ENCODE data around the gene DYNLRB1. TPM values are rescaled to one million over a fixed set of nuclear protein-coding genes. Genes with fewer than 3 reads are reported as not detected.
"Not testable (repeated sequence)": the region's sequence is repeated elsewhere in the genome, so short reads cannot be mapped to it uniquely, and the experiment has no call there.

Gene DYNLRB1
- 93.9 and 97.8 TPM in 2 replicates for total RNA-seq

- intact Hi-C loops (cut with micrococcal nuclease) = loop anchor here (1.0 to 10.0 kb wide), 12 partner anchors 22 to 832 kb away; partner anchors contain the start of genes AHCY, CHMP4B, E2F1 and EIF2S2
Observed at GRCh38 chr20:34516247-34517113, at the start of gene DYNLRB1. Gene DYNLRB1 (plus strand): TSS chr20:34516422. CDS start chr20:34516459, 37 bp downstream.

- intact Hi-C loops (cut with micrococcal nuclease) = no loop called here
Observed at GRCh38 chr20:34468951-34469350, 47.3 kb upstream of the DYNLRB1 start.

DNA sequence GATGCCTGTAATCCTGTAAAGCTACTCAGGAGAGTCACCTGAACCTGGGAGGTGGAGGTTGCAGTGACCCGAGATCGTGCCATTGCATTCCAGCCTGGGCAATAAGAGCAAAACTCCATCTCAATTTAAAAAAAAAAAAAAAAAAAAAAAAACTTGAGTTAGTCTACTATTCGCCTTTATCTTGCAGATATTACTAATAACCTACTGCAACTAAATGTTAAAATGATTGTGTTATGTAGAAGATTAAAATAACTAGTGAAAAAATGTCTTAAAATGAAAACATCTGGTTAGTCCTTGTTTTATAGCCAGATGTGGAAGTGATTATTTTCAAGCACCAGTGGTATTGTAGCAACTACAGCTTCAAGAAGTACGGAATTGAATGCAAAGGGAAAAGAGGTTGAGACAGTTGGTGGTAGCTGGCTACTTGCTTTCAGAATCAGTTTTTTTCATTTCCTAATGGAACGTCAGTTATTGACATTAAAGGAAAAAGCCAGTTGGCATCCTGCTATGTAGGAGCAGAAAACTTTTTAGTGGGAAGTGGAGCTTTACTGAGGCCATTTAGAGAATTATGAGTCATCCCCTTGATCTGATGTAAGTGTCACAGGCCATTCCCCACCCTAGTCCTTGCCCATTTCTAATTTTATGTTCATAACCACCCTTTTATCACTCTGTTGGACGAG, 43.8 kb upstream of the DYNLRB1 start:
- intact Hi-C loops (cut with micrococcal nuclease) = no loop called here

- intact Hi-C loops (cut with micrococcal nuclease) = loop anchor here (1.0 kb wide), 1 partner anchor 161 kb away; no protein-coding TSS in a partner anchor
Observed at GRCh38 chr20:34473262-34473883, 42.8 kb upstream of the DYNLRB1 start.

GRCh38 chr20:34475979-34476736, 40.1 kb upstream of the DYNLRB1 start:
- intact Hi-C loops (cut with micrococcal nuclease) = no loop called here

DNA sequence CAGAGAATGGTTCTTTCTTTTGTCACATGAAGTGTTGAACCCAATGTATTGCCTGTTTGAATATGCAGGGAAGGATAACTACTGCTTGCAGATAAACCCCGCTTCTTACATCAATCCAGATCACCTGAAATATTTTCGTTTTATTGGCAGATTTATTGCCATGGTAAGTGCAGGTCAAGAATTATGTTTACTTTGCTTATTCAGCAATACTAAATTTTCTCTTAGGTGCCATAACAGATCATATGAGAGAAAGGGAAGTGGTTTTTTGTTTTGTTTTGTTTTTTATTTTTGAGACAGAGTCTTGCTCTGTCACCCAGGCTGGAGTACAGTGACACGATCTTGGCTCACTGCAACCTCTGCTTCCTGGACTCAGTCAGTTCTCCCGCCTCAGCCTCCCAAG, 36.6 kb upstream of the DYNLRB1 start:
- intact Hi-C loops (cut with micrococcal nuclease) = no loop called here

DNA sequence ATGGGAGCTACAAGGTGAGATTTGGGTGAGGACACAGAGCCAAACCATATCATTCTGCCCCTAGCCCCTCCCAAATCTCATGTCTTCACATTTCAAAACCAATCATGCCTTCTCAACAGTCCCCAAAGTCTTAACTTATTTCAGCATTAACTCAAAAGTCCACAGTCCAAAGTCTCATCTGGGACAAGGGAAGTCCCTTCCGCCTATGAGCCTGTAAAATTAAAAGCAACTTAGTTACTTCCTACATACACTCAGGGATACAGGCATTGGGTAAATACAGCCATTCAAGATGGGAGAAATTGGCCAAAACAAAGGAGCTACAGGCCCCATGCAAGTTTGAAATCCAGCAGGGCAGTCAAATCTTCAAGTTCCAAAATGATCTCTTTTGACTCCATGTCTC, 34.1 kb upstream of the DYNLRB1 start:
- intact Hi-C loops (cut with micrococcal nuclease) = not testable (repeated sequence)

DNA sequence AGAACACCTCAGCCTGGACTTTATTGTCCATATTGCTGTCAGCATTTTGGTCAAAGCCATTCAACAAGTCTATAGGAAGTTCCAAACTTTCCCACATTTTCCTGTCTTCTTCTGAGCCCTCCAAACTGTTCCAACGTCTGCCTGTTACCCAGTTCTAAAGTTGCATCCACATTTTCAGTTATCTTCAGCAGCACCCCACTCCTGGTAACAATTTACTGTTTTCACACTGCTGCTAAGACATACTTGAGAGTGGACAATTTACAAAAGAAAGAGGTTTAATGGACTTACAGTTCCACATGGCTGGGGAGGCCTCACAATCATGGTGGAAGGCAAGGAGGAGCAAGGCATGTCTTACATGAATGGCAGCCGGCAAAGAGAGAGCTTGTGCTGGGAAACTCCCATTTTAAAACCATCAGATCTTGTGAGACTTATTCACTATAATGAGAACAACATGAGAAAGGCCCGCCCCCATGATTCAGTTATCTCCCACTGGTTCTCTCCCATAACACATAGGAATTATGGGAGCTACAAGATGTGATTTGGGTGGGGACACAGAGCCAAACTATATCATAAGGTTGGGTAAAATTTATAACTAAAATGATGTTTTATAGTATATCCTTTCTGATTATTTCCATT, 32.5 kb upstream of the DYNLRB1 start:
- intact Hi-C loops (cut with micrococcal nuclease) = not testable (repeated sequence)

- intact Hi-C loops (cut with micrococcal nuclease) = no loop called here
Observed at GRCh38 chr20:34485068-34485634, 31.1 kb upstream of the DYNLRB1 start.

DNA sequence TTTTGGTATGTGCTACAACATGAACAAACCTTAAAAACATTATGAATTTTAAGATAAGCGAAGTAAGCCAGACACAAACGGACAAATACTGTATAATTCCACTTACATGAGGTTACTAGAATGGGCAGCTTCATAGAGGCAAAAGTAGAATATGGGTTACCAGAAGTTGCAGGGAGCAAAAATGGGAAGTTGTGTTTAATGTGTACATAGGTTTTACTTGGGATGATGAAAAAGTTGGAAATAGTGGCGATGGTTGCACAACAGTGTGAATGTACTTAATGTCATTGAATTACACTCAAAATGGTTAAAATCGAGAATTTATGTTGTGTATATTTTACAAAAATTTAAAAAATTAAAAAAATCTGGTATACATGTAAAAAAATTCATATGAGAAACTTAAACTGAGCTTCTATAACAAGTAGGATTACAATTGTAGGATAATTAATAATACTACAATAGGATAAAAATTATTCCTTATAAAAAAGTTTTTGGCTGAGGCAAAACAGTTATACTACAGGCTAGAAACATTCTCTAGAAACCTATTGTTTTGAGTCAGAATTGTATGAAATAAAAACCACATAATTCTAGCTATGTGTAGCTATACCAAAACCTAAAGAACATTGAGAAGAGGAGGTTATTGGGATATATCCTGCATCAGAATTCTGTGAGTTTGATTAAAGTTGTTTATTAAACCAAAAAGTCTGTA, 24.8 kb upstream of the DYNLRB1 start:
- intact Hi-C loops (cut with micrococcal nuclease) = no loop called here

GRCh38 chr20:34491932-34492509, 24.2 kb upstream of the DYNLRB1 start:
- intact Hi-C loops (cut with micrococcal nuclease) = no loop called here

GRCh38 chr20:34493646-34494045, 22.6 kb upstream of the DYNLRB1 start:
- intact Hi-C loops (cut with micrococcal nuclease) = no loop called here

GRCh38 chr20:34495307-34495706, 20.9 kb upstream of the DYNLRB1 start:
- intact Hi-C loops (cut with micrococcal nuclease) = no loop called here

GRCh38 chr20:34495916-34496315, 20.3 kb upstream of the DYNLRB1 start:
- intact Hi-C loops (cut with micrococcal nuclease) = no loop called here

- intact Hi-C loops (cut with micrococcal nuclease) = not testable (repeated sequence)
Observed at GRCh38 chr20:34497596-34497995, 18.6 kb upstream of the DYNLRB1 start.

GRCh38 chr20:34500823-34501222, 15.4 kb upstream of the DYNLRB1 start:
- intact Hi-C loops (cut with micrococcal nuclease) = no loop called here

DNA sequence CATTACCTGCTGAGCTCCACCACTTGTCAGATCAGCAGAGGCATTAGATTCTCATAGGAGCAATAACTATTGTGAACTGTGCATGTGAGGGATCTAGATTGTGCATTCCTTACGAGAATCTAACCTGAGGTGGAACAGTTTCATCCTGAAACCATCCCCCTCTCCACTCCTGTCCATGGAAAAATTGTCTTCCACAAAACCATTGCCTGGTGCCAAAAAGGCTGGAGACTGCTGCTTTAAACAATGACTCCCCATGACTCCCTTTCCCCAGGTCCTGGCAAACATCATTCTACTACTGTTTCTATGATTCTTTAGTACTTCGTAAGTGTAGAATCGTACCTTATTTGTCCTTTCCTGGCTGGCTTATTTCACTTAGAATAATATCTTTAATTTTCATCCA, 9.7 kb upstream of the DYNLRB1 start:
- intact Hi-C loops (cut with micrococcal nuclease) = no loop called here

- intact Hi-C loops (cut with micrococcal nuclease) = no loop called here
Observed at GRCh38 chr20:34507702-34508413, 8.4 kb upstream of the DYNLRB1 start.

DNA sequence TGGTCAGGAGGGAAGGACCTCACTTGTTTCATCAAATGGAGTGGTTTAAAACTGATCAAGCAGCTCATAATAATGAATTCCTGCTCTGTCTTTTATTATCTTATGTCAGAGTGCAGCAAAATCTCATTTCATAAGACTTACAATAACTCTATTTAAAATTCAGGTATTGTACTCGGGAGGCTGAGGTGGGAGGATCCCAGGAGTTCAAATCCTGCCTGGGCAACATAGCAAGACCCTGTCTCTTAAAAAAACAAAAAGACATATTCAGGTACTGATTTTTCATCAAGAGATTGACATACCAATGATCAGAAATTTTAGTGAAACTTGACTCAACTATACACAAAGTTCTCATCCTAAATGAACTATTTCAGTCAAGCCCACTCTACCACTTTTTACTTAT, 5.6 kb upstream of the DYNLRB1 start:
- intact Hi-C loops (cut with micrococcal nuclease) = loop anchor here (10.0 kb wide), 1 partner anchor 826 kb away; the partner anchor contains the start of gene E2F1
